WERI-Rb-1 (cell line): ENCODE data around the gene NUP155.
"Not testable (repeated sequence)": the region's sequence is repeated elsewhere in the genome, so short reads cannot be mapped to it uniquely, and the experiment has no call there.

Experiments used
- DNase-seq: peaks from one replicate; pipeline ENCODE4 v3.0.0-alpha.2; 2020
- H3K27ac ChIP-seq: fragments of 250-450 bp; sonication (Bioruptor Pico); 2 replicates; pipeline ENCODE4 v1.5.1; 2020; ENCODE audit warnings: mild to moderate bottlenecking, moderate library complexity
- H3K27me3 ChIP-seq: fragments of 250-450 bp; sonication (Bioruptor Pico); 2 replicates; pipeline ENCODE4 v1.5.1; 2021; ENCODE audit warnings: mild to moderate bottlenecking, low read depth, moderate library complexity; ENCODE audit not compliant: insufficient read depth, severe bottlenecking
- H3K36me3 ChIP-seq: fragments of 250-450 bp; sonication (Bioruptor Pico); 2 replicates; pipeline ENCODE4 v1.5.1; 2020; ENCODE audit warnings: mild to moderate bottlenecking, moderate library complexity
- H3K4me3 ChIP-seq: 2 replicates; pipeline ENCODE4 v1.5.1; 2011; ENCODE audit warnings: low read depth, mild to moderate bottlenecking, control low read depth, low read length
- H3K9me3 ChIP-seq: fragments of 250-450 bp; sonication (Bioruptor Pico); 2 replicates; pipeline ENCODE4 v1.5.1; 2021; ENCODE audit warnings: mild to moderate bottlenecking, moderate library complexity; ENCODE audit not compliant: severe bottlenecking
- TF ChIP-seq, protein P1 (sequence below): IDR thresholded peaks from 2 replicates; pipeline ENCODE4 v1.5.1; 2011; ENCODE audit warnings: low read depth, mild to moderate bottlenecking, control low read depth, inconsistent platforms, low read length

Gene NUP155

DNA sequence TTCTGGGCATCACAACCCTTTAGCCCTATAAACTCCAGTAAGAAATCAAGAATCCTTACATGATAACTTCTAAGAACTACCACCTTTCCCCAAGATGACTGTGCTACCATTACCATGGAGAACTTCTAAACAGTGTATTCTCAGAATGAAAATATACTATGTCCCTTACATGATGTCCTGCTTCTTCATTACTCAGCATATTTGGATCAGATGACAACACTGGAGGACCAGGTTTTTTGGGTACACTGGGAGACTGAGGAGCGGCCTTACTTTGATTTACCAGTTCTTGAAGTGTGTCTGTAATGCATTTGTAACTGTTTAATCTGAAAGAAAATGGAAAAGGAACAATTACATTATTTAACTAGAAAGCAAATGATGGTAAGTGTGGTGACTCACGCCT lies 66.0 kb downstream of the NUP155 start:
- Histone ChIP-seq H3K36me3 (peaks cover 94% of the 10 kb centered on the region), H3K4me3 (no peak overlapping the region), H3K9me3 (no peaks in the 10 kb centered on the region), H3K27ac (no peak overlapping the region), H3K27me3 (no peaks in the 10 kb centered on the region)
- no peak for DNase-seq
- TF ChIP-seq, protein P1, sequence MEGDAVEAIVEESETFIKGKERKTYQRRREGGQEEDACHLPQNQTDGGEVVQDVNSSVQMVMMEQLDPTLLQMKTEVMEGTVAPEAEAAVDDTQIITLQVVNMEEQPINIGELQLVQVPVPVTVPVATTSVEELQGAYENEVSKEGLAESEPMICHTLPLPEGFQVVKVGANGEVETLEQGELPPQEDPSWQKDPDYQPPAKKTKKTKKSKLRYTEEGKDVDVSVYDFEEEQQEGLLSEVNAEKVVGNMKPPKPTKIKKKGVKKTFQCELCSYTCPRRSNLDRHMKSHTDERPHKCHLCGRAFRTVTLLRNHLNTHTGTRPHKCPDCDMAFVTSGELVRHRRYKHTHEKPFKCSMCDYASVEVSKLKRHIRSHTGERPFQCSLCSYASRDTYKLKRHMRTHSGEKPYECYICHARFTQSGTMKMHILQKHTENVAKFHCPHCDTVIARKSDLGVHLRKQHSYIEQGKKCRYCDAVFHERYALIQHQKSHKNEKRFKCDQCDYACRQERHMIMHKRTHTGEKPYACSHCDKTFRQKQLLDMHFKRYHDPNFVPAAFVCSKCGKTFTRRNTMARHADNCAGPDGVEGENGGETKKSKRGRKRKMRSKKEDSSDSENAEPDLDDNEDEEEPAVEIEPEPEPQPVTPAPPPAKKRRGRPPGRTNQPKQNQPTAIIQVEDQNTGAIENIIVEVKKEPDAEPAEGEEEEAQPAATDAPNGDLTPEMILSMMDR = no peak

DNA sequence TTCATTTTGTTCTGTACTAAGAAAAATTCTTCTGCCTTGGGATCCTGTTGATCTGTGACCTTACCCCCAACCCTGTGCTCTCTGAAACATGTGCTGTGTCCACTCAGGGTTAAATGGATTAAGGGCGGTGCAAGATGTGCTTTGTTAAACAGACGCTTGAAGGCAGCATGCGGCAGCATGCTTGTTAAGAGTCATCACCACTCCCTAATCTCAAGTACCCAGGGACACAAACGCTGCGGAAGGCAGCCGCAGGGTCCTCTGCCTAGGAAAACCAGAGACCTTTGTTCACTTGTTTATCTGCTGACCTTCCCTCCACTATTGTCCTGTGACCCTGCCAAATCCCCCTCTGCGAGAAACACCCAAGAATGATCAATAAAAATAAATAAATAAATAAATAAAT lies 74.6 kb downstream of the NUP155 start:
- H3K4me3 ChIP-seq, H3K27ac ChIP-seq, H3K9me3 ChIP-seq, H3K27me3 ChIP-seq: not testable (repeated sequence)
- DNase-seq = peak; percentile 26
- H3K36me3 ChIP-seq = peaks cover 74% of the 10 kb centered on the region

DNA sequence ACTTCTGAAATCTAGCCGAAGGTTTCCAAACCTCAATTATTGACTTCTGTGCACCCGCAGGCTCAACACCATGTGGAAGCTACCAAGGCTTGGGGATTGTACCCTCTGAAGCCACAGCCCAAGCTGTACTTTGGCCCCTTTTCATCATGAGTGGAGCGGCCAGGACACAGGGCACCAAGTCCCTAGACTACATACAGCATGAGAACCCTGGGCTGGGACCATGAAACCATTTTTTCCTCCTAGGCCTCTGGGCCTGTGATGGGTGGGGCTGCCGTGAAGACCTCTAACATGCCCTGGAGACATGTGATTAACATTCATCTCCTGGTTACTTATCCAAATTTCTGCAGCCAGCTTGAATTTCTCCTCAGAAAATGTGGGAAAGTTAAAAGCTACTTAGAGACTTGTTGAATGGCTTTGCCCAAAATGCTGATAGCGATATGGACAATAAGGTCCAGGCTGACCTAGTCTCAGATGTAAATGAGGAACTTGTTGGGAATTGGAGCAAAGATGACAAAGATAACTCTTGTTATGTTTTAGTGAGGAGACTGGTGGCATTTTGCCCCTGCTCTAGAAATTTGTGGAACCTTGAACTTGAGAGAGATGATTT lies 87.6 kb downstream of the NUP155 start:
- TF ChIP-seq, protein P1 = no peak
- Histone ChIP-seq H3K27ac (no peak overlapping the region), H3K4me3 (no peak overlapping the region), H3K36me3 (no peaks in the 10 kb centered on the region), H3K27me3 (no peaks in the 10 kb centered on the region), H3K9me3 (peaks cover 28% of the 10 kb centered on the region)
- DNase-seq = no peak

DNA sequence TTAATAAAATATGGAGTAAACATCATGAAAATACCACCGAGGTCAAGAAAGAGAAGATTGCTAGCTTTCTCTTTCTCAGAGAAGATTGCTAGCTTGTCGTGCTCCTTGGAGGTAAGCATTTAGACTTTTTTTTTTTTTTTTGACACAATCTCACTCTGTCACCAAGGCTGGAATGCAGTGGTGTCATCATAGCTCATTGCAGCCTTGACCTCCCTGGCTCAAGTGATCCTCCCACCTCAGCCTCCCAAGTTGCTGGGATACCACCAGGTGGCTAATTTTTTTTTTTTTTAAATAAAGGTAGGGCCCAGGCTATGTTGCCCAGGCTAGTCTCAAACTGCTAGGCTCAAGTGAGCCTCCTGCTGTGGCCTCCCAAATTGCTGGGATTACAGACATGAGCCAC lies 95.4 kb downstream of the NUP155 start:
- no peaks in the 10 kb centered on the region for H3K36me3 ChIP-seq
- no peak for DNase-seq
- H3K9me3 ChIP-seq = peaks cover 10% of the 10 kb centered on the region
- no peak overlapping the region for H3K27ac ChIP-seq
- TF ChIP-seq, protein P1 = no peak
- no peak overlapping the region for H3K4me3 ChIP-seq
- H3K27me3 ChIP-seq = no peaks in the 10 kb centered on the region

DNA sequence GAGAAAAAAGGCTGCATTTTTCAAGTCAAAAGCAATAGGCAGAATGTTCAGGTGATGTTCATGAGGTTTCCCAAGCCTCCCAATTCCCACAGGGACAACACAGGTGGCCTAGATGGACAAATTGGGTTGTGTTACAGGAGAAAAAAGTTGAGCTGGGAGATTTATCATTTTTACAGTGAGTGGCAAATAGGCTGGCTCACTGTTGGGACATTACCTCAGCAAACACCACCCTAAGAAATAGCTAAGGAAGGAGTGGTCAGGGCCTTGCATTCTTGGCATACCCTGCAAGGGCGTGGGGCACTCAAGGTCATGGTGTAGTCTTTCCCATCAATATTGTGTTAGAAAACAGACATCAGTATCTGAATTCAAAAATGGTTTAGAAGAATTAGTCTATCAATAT lies 98.4 kb downstream of the NUP155 start:
- H3K36me3 ChIP-seq = no peaks in the 10 kb centered on the region
- H3K27me3 ChIP-seq = no peaks in the 10 kb centered on the region
- H3K27ac ChIP-seq = no peak overlapping the region
- H3K9me3 ChIP-seq = no peaks in the 10 kb centered on the region
- TF ChIP-seq, protein P1 = no peak
- H3K4me3 ChIP-seq = no peak overlapping the region
- DNase-seq = no peak

DNA sequence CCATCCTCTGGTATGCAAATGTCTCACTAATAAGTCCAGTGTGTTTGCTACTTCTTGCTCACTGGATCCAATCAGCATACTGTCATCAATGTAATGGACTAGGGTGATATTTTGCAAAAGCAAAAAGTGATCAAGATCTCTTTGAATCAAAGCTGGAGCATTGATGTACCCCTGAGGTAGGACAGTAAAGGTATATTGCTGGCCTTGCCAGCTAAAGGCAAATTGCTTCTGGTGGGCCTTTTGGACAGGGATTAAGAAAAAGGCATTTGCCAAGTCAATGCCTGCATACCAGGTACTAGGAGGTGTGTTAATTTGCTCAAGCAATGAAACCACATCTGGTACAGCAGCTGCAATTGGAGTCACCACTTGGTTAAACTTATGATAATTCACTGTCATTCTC lies 102.8 kb downstream of the NUP155 start:
- not testable (repeated sequence) for H3K27me3 ChIP-seq, DNase-seq, H3K27ac ChIP-seq, H3K9me3 ChIP-seq, H3K4me3 ChIP-seq, H3K36me3 ChIP-seq

DNA sequence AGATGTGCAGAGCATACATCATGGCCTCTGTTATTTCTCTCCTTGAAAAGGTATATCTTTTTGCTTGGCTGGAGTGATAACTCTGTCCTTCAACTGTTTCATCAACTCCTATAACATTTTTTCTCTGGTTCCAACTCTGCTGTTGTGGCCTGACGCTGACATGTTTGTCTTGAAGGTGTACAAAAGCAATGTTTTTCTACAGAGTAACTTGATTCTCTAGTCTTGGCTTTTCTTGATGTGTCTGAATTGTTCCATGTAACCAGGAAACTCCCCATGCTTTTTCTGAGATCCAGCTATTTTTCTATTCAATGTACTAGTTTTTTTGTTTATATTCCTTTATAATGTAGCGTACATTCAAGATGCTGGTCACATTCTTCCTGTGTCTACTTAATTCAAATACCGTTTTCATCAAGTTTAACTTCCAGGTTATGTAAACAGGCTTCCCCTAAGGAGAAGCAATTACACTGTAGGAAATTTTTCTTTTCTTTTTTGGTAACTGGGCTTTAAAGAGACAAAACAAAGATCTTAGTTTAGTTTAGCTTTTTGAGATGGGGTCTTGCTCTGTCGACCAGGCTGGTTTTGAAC lies 115.0 kb downstream of the NUP155 start:
- TF ChIP-seq, protein P1 = no peak
- H3K9me3 ChIP-seq = peaks cover 7% of the 10 kb centered on the region
- no peak overlapping the region for H3K27ac ChIP-seq
- H3K36me3 ChIP-seq = no peaks in the 10 kb centered on the region
- no peak for DNase-seq
- no peak overlapping the region for H3K4me3 ChIP-seq
- H3K27me3 ChIP-seq = no peaks in the 10 kb centered on the region
